ENCODE results near the gene FAM120AOS.

DNA sequence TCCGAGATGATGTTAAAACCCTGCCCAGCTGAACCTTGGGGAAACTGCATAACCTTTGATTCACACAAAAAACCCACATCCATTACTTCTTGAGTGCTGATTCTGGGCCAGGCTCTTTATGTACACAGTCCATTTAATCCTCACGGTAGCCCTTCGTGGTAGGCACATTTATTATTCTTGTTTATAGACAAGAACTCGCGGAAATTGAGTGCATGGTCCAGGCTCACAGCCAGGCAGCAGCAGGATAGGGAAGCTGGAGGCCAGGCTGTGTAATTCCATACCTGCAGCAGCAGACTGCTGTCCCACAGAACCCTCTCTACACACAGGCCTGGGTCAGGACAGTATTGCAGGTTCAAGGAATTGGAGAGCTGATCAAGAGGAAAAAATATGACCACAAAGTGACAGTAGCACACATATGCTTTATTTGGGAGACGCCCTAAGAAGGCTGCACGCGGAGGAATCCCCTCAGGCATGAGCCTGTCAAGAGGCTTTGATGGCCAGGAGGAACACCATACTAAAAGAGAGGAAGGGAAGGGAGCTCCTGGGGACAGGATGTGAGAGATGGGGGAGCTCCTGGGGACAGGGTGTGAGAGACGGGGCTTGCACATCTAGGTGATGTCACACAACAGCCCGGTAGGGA is 30.3 kb downstream of the FAM120AOS start:
- TF ChIP-seq CTCF (IDR thresholded peaks at IDR 0.05): no peak
- no peak for TF ChIP-seq EZH2 (IDR thresholded peaks at IDR 0.05)

Measured in neural progenitor cell (in vitro differentiated cells).